Esophagus muscularis mucosa (tissue), 4 donors: ENCODE data around the gene CENPC.

Experiments used
- EP300 ChIP-seq: sonication (generic); formaldehyde crosslinking; IDR thresholded peaks from one replicate; pipeline ENCODE4 v1.6.1; 2017; ENCODE audit warnings: antibody characterized with exemption
- POLR2A ChIP-seq: fragments of 450-650 bp; IDR thresholded peaks from one replicate; pipeline ENCODE4 v1.6.1; 2017; ENCODE audit warnings: antibody characterized with exemption, moderate library complexity, mild to moderate bottlenecking, low read depth
- POLR2AphosphoS5 ChIP-seq, 2 donors: sonication (generic); formaldehyde crosslinking; IDR thresholded peaks; one replicate each; pipeline ENCODE4 v1.6.1; 2017; ENCODE audit warnings: antibody characterized with exemption in 2 of 2
- TF ChIP-seq, protein P1 (sequence below), 3 experiments: fragments of 200-600 bp in 2 of 3; fragments of 450-650 bp in 1 of 3; sonication (generic) in 2 of 3; IDR thresholded peaks; one replicate each; pipeline ENCODE4 v1.5.1; 2017 to 2019; ENCODE audit warnings: antibody characterized with exemption in 3 of 3, mild to moderate bottlenecking in 2 of 3, moderate library complexity in 1 of 3

DNA sequence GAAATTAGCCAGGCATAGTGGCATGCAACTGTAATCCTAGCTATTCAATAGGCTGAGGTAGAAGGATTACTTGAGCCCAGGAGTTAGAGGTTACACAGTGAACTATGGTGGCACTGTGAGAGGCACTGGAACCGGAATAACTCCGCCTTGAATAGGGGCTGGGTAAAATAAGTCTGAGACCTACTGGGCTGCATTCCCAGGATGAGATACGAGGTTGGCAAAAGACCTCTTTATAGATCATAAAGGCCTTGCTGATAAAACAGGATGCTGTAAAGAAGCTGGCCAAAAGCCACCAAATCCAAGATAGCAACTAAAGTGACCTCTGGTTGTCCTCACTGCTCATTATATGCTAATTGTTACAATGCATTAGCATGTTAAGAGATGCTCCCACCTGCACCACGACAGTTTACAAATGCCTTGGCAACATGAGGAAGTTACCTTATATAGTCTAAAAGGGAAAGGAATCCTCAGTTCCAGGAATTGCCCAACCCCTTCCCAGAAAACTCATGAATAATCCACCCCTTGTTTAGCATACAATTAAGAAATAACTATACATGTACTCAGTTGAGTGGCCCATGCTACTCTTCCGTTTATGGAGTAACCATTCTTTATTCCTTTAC lies 88.6 kb downstream of the CENPC start:
- no peak for TF ChIP-seq POLR2AphosphoS5 (IDR thresholded peaks at IDR 0.05)
- no peak for TF ChIP-seq POLR2A
- TF ChIP-seq, protein P1, sequence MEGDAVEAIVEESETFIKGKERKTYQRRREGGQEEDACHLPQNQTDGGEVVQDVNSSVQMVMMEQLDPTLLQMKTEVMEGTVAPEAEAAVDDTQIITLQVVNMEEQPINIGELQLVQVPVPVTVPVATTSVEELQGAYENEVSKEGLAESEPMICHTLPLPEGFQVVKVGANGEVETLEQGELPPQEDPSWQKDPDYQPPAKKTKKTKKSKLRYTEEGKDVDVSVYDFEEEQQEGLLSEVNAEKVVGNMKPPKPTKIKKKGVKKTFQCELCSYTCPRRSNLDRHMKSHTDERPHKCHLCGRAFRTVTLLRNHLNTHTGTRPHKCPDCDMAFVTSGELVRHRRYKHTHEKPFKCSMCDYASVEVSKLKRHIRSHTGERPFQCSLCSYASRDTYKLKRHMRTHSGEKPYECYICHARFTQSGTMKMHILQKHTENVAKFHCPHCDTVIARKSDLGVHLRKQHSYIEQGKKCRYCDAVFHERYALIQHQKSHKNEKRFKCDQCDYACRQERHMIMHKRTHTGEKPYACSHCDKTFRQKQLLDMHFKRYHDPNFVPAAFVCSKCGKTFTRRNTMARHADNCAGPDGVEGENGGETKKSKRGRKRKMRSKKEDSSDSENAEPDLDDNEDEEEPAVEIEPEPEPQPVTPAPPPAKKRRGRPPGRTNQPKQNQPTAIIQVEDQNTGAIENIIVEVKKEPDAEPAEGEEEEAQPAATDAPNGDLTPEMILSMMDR (IDR thresholded peaks at IDR 0.05) = no peak
- no peak for TF ChIP-seq EP300
